Skeletal muscle satellite cell (primary cell): Measurements from ENCODE around the gene AMH. TPM values are rescaled to one million over a fixed set of nuclear protein-coding genes. Genes with fewer than 3 reads are reported as not detected.
"Not testable (repeated sequence)": the region's sequence is repeated elsewhere in the genome, so short reads cannot be mapped to it uniquely, and the experiment has no call there.

ENCODE experiments used
- H3K27me3 ChIP-seq: 2 replicates; pipeline ENCODE4 v1.7.0; 2013; ENCODE audit warnings: low read length; ENCODE audit not compliant: control insufficient read depth, insufficient read depth
- H3K36me3 ChIP-seq: 2 replicates; pipeline ENCODE4 v1.7.0; 2013; ENCODE audit warnings: mild to moderate bottlenecking, control low read depth, low read length; ENCODE audit not compliant: insufficient read depth
- H3K4me1 ChIP-seq: 2 replicates; pipeline ENCODE4 v1.7.0; 2013; ENCODE audit warnings: low read length; ENCODE audit not compliant: control insufficient read depth, insufficient read depth
- H3K4me2 ChIP-seq: 2 replicates; pipeline ENCODE4 v1.7.0; 2013; ENCODE audit warnings: mild to moderate bottlenecking, low read length
- H3K4me3 ChIP-seq: 2 replicates; pipeline ENCODE4 v1.7.0; 2013; ENCODE audit warnings: low read length
- H3K9ac ChIP-seq: 2 replicates; pipeline ENCODE4 v1.7.0; 2013; ENCODE audit warnings: mild to moderate bottlenecking, low read depth, low read length, moderate library complexity
- H3K9me3 ChIP-seq: replicated peaks from 2 replicates; pipeline ENCODE4 v1.7.0; 2013; ENCODE audit warnings: mild to moderate bottlenecking, control low read depth, low read length
- total RNA-seq: library from RNA; depleted of rRNA; stranded (reverse); fragments of >200 nt; gene quantifications from 2 replicates; pipeline ENCODE4 v1.2.3, GENCODE V29; 2012; rRNA removed

AMH gene
- total RNA-seq: 0.76 and 1.1 TPM in 2 replicates

GRCh38 chr19:2249010-2249866, at the start of gene AMH:
AMH (plus strand) TSS chr19:2249323; CDS start chr19:2249333, 10 bp downstream.
- Histone ChIP-seq H3K4me2 (no peak within 1 kb of the TSS), H3K4me1 (peaks cover 9% of the 10 kb centered on the region), H3K27me3 (no peaks in the 10 kb centered on the region), H3K9me3 (no peaks in the 10 kb centered on the region), H3K4me3 (no peak within 1 kb of the TSS), H3K36me3 (peaks cover 46% of the 10 kb centered on the region), H3K9ac (no peak within 1 kb of the TSS)

- H3K4me1 ChIP-seq: no peaks in the 10 kb centered on the region
- H3K9ac ChIP-seq: no peak overlapping the region
- peaks cover 63% of the 10 kb centered on the region for H3K36me3 ChIP-seq
Measured at GRCh38 chr19:2199861-2200623, 49.1 kb upstream of the AMH start.

GRCh38 chr19:2200624-2201294, 48.4 kb upstream of the AMH start:
- H3K4me1 ChIP-seq, H3K4me3 ChIP-seq, H3K4me2 ChIP-seq, H3K9me3 ChIP-seq, H3K9ac ChIP-seq, H3K27me3 ChIP-seq: not testable (repeated sequence)
- peaks cover 56% of the 10 kb centered on the region for H3K36me3 ChIP-seq

More at GRCh38 chr19:2199861-2200623, 49.1 kb upstream of the AMH start:
- no peaks in the 10 kb centered on the region for H3K27me3 ChIP-seq
- H3K4me3 ChIP-seq: no peak overlapping the region
- no peaks in the 10 kb centered on the region for H3K9me3 ChIP-seq
- H3K4me2 ChIP-seq: no peak overlapping the region

GRCh38 chr19:2201473-2202148, 47.5 kb upstream of the AMH start:
- Histone ChIP-seq H3K4me2 (no peak overlapping the region), H3K9ac (no peak overlapping the region), H3K9me3 (no peaks in the 10 kb centered on the region), H3K4me1 (no peaks in the 10 kb centered on the region), H3K27me3 (no peaks in the 10 kb centered on the region), H3K4me3 (no peak overlapping the region), H3K36me3 (peaks cover 51% of the 10 kb centered on the region)

GRCh38 chr19:2202366-2202765, 46.8 kb upstream of the AMH start:
- Histone ChIP-seq H3K4me2 (no peak overlapping the region), H3K36me3 (peaks cover 51% of the 10 kb centered on the region), H3K9ac (no peak overlapping the region), H3K9me3 (no peaks in the 10 kb centered on the region), H3K27me3 (no peaks in the 10 kb centered on the region), H3K4me3 (no peak overlapping the region), H3K4me1 (peaks cover 3% of the 10 kb centered on the region)

GRCh38 chr19:2207008-2207407, 42.1 kb upstream of the AMH start:
- H3K9ac ChIP-seq: no peak overlapping the region
- no peaks in the 10 kb centered on the region for H3K9me3 ChIP-seq
- H3K4me2 ChIP-seq: no peak overlapping the region
- no peaks in the 10 kb centered on the region for H3K27me3 ChIP-seq
- H3K4me1 ChIP-seq: peaks cover 21% of the 10 kb centered on the region
- H3K4me3 ChIP-seq: no peak overlapping the region
- H3K36me3 ChIP-seq: peaks cover 73% of the 10 kb centered on the region

GRCh38 chr19:2207991-2208860, 40.9 kb upstream of the AMH start:
- Histone ChIP-seq H3K36me3 (peaks cover 75% of the 10 kb centered on the region), H3K4me2 (peak overlapping the region; percentile 57), H3K4me1 (peaks cover 22% of the 10 kb centered on the region), H3K9me3 (no peaks in the 10 kb centered on the region), H3K27me3 (no peaks in the 10 kb centered on the region), H3K9ac (peak overlapping the region; percentile 19), H3K4me3 (peak overlapping the region; percentile 18)

GRCh38 chr19:2208975-2209374, 40.1 kb upstream of the AMH start:
- Histone ChIP-seq H3K4me2 (peak overlapping the region; percentile 57), H3K9me3 (no peaks in the 10 kb centered on the region), H3K36me3 (peaks cover 74% of the 10 kb centered on the region), H3K27me3 (no peaks in the 10 kb centered on the region), H3K4me1 (peaks cover 29% of the 10 kb centered on the region), H3K4me3 (no peak overlapping the region), H3K9ac (no peak overlapping the region)

GRCh38 chr19:2209408-2209807, 39.7 kb upstream of the AMH start:
- H3K4me3 ChIP-seq: no peak overlapping the region
- H3K4me1 ChIP-seq: peaks cover 33% of the 10 kb centered on the region
- no peaks in the 10 kb centered on the region for H3K27me3 ChIP-seq
- H3K36me3 ChIP-seq: peaks cover 76% of the 10 kb centered on the region
- H3K9me3 ChIP-seq: no peaks in the 10 kb centered on the region
- H3K9ac ChIP-seq: no peak overlapping the region
- no peak overlapping the region for H3K4me2 ChIP-seq

GRCh38 chr19:2210206-2210605, 38.9 kb upstream of the AMH start:
- Histone ChIP-seq H3K9me3 (no peaks in the 10 kb centered on the region), H3K4me3 (no peak overlapping the region), H3K27me3 (no peaks in the 10 kb centered on the region), H3K4me2 (no peak overlapping the region), H3K36me3 (peaks cover 81% of the 10 kb centered on the region), H3K9ac (no peak overlapping the region), H3K4me1 (peaks cover 33% of the 10 kb centered on the region)
